ENCODE data around the gene GATAD2B. TPM values are rescaled to one million over a fixed set of nuclear protein-coding genes. Genes with fewer than 3 reads are reported as not detected.

The GATAD2B gene
- total RNA-seq: 4.6 and 6.7 TPM in 2 replicates

GRCh38 chr1:153922972-153923925, at the start of gene GATAD2B:
Gene GATAD2B, minus strand, starts transcription at chr1:153922972. Its CDS starts 94,625 bp downstream, at chr1:153828347.

GRCh38 chr1:153967107-153967999, 44.6 kb upstream of the GATAD2B start, which contains the start of gene CREB3L4:
Gene CREB3L4, plus strand, starts transcription at chr1:153967902. Its CDS starts 624 bp downstream, at chr1:153968526.

GRCh38 chr1:153963030-153963849, 40.5 kb upstream of the GATAD2B start, which contains the start of gene SLC39A1:
Gene SLC39A1, minus strand, starts transcription at chr1:153963537. Its CDS starts 822 bp downstream, at chr1:153962715.

GRCh38 chr1:153958111-153958960, 35.6 kb upstream of the GATAD2B start, which contains the start of gene CRTC2:
Gene CRTC2, minus strand, starts transcription at chr1:153958612. Its CDS starts 115 bp downstream, at chr1:153958497.

GRCh38 chr1:153946622-153947241, 24.0 kb upstream of the GATAD2B start, which contains the start of gene DENND4B:
Gene DENND4B, minus strand, starts transcription at chr1:153946718. Its CDS starts 2,344 bp downstream, at chr1:153944374.

GRCh38 chr1:153774780-153775457, 147.9 kb downstream of the GATAD2B start, which contains the start of gene SLC27A3:
Gene SLC27A3, plus strand, starts transcription at chr1:153775407. Its CDS starts 91 bp downstream, at chr1:153775498.

Other genes with a start within 250 kb of the GATAD2B start
- gene NPR1, start 244.3 kb downstream of the GATAD2B start, total RNA-seq: 0.58 and 2.6 TPM in 2 replicates
- 45.1 and 52.9 TPM in 2 replicates for gene INTS3, start 194.9 kb downstream of the GATAD2B start, total RNA-seq
- gene SLC27A3, start 147.6 kb downstream of the GATAD2B start, total RNA-seq: 18.0 and 35.6 TPM in 2 replicates
- 16.9 and 17.9 TPM in 2 replicates for gene DENND4B, start 23.7 kb upstream of the GATAD2B start, total RNA-seq
- 4.2 and 4.6 TPM in 2 replicates for gene CRTC2, start 35.6 kb upstream of the GATAD2B start, total RNA-seq
- 136 and 138 TPM in 2 replicates for gene SLC39A1, start 40.6 kb upstream of the GATAD2B start, total RNA-seq
- gene CREB3L4, start 44.9 kb upstream of the GATAD2B start, total RNA-seq: 10.3 and 11.5 TPM in 2 replicates
- gene JTB, start 54.7 kb upstream of the GATAD2B start, total RNA-seq: 118 and 186 TPM in 2 replicates
- gene RAB13, start 63.4 kb upstream of the GATAD2B start, total RNA-seq: 112 and 119 TPM in 2 replicates
- 996 and 1,067 TPM in 2 replicates for gene RPS27, start 67.8 kb upstream of the GATAD2B start, total RNA-seq
- 0.15 and 0.17 TPM in 2 replicates for gene NUP210L, start 232.1 kb upstream of the GATAD2B start, total RNA-seq